ENCODE measurements around the gene SRSF12.
A peak's percentile ranks its signal among the peaks of the same experiment; 100 is the strongest.

DNA sequence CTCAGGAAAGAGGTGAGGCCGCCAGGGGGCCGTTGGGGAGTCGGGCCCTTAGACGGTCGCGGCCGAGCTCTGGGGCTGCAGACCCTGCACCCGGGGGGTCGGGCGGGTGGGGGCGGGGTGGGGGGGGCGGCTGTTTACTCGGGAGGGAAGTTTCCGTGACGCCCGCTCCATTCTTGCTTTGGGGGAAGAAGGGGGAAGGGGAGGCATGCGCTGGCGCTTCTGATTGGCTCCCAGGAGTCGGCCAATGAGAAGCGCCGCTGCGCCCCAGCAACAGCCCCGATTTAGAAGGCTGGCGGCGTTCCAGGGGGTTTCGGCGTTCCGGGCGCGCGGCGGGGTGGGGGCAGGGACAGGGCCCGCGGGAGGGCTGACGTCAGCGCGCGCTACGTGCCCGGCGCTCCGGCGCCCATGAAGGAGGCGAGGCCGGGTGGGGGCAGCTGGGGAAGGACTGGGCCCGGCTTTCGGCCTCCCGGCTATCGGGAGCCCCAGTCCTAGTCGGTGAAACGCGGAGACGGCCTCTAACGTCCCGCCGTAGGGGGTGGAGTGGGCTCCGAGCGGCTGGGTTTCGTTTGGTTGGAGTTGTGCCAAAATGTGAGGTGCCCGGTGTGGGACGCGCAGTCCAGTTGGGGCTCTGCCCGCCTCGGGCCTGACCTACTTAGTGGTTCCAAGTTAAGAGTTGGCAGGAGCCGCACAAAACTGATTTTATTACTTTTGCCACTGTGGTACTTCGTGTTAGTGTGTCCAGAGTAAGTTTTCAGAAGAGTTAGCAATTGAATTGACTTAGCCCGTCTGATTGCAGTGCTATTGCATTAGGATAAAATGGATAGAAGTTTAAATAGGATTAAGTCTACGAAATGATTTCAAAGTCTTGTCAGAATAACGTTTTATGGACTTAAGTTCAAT, 36.2 kb downstream of the SRSF12 start:
- TF ChIP-seq POLR2A (IDR thresholded peaks at IDR 0.05; ENCODE audit: low read depth, low read length) = peak; percentile 89
- TF ChIP-seq, protein P1, sequence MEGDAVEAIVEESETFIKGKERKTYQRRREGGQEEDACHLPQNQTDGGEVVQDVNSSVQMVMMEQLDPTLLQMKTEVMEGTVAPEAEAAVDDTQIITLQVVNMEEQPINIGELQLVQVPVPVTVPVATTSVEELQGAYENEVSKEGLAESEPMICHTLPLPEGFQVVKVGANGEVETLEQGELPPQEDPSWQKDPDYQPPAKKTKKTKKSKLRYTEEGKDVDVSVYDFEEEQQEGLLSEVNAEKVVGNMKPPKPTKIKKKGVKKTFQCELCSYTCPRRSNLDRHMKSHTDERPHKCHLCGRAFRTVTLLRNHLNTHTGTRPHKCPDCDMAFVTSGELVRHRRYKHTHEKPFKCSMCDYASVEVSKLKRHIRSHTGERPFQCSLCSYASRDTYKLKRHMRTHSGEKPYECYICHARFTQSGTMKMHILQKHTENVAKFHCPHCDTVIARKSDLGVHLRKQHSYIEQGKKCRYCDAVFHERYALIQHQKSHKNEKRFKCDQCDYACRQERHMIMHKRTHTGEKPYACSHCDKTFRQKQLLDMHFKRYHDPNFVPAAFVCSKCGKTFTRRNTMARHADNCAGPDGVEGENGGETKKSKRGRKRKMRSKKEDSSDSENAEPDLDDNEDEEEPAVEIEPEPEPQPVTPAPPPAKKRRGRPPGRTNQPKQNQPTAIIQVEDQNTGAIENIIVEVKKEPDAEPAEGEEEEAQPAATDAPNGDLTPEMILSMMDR (IDR thresholded peaks at IDR 0.05; ENCODE audit: extremely low read depth in 1 of 2, insufficient read depth in 1 of 2, low read depth in 1 of 2, low read length in 2 of 2) = no peak
- TF ChIP-seq, protein P2, sequence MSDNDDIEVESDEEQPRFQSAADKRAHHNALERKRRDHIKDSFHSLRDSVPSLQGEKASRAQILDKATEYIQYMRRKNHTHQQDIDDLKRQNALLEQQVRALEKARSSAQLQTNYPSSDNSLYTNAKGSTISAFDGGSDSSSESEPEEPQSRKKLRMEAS (IDR thresholded peaks at IDR 0.05; ENCODE audit: insufficient read depth, insufficient read length) = no peak
- peak; percentile 98 for TF ChIP-seq POLR2AphosphoS5 (IDR thresholded peaks at IDR 0.05; ENCODE audit: insufficient read depth, low read depth, low read length)
- TF ChIP-seq EZH2 (IDR thresholded peaks at IDR 0.05; ENCODE audit: borderline replicate concordance, low read depth, low read length, severe bottlenecking) = no peak
- TF ChIP-seq MYC (IDR thresholded peaks at IDR 0.05; ENCODE audit: low read depth, low read length) = no peak
- peak; percentile 27 for TF ChIP-seq FOS (IDR thresholded peaks at IDR 0.05; ENCODE audit: borderline replicate concordance, insufficient read depth, low read length)
- TF ChIP-seq GATA2 (IDR thresholded peaks at IDR 0.05; ENCODE audit: insufficient read depth, insufficient read length, low read depth, low read length) = no peak

Data from endothelial cell of umbilical vein (primary cell).